GM12865 (cell line): Measurements from ENCODE around the gene TBCB.
"Not testable (repeated sequence)": the region's sequence is repeated elsewhere in the genome, so short reads cannot be mapped to it uniquely, and the experiment has no call there.

Source experiments
- DNase-seq: peaks from one replicate; pipeline ENCODE4 v3.0.0; 2010; ENCODE audit warnings: low read depth
- H3K4me3 ChIP-seq: 2 replicates; pipeline ENCODE4 v1.5.1; 2011; ENCODE audit warnings: mild to moderate bottlenecking, low read depth, low read length, control low read depth
- TF ChIP-seq, protein P1 (sequence below): IDR thresholded peaks from 2 replicates; pipeline ENCODE4 v1.5.1; 2011; ENCODE audit warnings: low read length, control low read depth, low read depth, inconsistent platforms; ENCODE audit not compliant: insufficient read depth; ENCODE audit errors: missing control alignments

The TBCB gene

DNA sequence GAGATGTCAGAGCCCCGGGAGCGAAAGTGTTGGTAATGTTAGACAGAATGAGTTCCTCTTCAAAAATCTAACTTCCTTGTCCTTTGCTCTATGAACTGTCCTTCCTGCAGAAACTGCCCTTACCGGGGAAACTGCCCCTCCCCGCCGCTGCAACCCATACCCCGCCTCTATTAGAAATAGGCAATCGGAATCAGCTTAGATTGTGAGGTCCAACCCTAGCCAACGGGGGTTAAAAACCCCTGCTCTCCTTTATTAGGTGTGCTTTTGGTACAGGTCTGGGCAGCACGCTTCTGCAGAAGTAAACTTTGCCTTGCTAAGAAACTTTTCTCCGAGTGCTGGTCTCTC lies 13.1 kb downstream of the TBCB start:
- H3K4me3 ChIP-seq, result peak overlapping the region; percentile 77
- peak; percentile 53 for DNase-seq
- TF ChIP-seq, protein P1, sequence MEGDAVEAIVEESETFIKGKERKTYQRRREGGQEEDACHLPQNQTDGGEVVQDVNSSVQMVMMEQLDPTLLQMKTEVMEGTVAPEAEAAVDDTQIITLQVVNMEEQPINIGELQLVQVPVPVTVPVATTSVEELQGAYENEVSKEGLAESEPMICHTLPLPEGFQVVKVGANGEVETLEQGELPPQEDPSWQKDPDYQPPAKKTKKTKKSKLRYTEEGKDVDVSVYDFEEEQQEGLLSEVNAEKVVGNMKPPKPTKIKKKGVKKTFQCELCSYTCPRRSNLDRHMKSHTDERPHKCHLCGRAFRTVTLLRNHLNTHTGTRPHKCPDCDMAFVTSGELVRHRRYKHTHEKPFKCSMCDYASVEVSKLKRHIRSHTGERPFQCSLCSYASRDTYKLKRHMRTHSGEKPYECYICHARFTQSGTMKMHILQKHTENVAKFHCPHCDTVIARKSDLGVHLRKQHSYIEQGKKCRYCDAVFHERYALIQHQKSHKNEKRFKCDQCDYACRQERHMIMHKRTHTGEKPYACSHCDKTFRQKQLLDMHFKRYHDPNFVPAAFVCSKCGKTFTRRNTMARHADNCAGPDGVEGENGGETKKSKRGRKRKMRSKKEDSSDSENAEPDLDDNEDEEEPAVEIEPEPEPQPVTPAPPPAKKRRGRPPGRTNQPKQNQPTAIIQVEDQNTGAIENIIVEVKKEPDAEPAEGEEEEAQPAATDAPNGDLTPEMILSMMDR, result no peak

DNA sequence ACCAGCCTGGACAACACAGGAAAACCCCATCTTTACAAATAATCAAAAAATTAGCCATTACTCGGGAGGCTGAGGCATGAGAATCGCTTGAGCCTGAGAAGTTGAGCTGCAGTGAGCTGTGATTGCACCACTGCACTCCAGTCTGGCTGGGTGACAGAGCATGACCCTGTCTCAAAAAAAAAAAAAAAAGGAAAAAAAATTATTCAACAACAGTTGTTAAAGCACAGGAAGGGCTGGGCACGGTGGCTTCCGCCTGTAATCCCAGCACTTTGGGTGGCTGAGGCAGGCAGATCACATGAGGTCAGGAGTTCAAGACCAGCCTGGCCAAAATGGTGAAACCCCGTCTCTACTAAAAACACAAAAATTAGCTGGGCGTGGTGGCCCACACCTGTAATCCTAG lies 16.0 kb downstream of the TBCB start:
- H3K4me3 ChIP-seq, result not testable (repeated sequence)
- DNase-seq, result peak; percentile 35

DNA sequence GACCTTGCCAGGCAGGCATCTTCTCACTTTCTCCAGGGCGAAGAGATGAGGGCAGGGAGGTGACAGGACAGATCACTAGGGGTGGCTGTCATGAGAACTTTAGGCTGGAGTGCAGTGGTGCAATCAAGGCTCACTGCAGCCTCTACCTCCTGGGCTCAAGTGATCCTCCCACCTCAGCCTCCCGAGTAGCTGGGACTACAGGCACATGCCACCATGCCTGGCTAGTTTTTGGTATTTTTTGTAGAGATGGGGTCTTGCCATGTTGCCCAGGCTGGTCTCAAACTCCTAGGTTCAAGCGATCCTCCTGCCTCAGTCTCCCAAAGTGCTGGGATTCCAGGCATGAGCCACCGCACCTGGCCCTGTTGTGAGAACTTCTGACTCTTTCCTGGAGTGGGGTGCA lies 19.6 kb downstream of the TBCB start:
- DNase-seq, H3K4me3 ChIP-seq: not testable (repeated sequence)

DNA sequence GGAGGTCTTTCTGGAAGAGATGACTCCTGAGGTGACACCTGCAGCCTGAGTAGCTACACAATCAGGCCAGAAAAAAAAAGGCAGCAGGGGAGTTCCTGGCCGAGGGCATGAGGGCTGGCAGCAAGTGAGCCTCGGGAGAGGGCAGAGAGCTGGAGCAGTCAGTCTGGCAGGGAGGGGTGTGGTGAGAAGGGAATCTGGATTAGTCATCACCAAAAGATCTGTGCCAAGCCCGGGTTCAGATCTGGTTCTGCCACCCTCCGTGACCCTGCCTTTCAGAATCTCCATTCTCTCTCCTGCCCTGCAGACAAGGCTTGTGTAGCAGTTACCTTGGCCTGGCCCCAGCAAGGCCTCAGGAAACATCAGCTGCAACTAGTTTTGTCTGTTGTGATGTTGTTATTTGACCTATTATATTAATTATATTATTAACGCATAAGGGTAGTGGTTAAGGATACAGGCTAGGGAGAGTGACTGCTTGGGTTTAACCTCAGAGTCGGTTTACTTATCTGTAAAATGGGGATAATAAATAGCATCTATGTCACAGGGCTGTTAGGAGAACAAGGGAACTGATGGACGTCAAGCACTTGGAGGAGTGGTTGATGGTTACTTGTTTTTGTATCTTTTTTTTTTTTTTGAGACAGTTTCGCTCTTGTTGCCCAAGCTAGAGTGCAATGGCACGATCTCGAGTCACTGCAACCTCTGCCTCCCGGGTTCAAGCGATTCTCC lies 21.9 kb downstream of the TBCB start:
- H3K4me3 ChIP-seq, result no peak overlapping the region
- TF ChIP-seq, protein P1, result no peak
- DNase-seq, result no peak

DNA sequence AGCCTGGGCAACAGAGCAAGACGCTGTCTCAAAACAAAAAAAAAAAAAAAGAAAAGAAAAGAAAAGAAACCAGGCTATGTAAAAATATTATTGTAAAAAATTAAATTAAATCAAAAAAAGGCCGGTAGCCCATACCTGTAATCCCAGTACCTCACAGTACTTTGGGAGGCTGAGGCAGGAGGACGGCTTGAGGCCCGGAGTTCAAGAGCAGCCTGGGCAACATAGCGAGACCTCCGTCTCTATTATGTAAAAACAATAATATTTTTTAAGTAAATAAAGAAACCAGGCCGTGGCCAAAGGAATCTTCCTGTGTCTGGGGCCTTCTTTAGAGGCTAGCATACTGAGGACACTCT lies 23.8 kb downstream of the TBCB start:
- DNase-seq, result no peak
- peak overlapping the region; percentile 100 for H3K4me3 ChIP-seq

DNA sequence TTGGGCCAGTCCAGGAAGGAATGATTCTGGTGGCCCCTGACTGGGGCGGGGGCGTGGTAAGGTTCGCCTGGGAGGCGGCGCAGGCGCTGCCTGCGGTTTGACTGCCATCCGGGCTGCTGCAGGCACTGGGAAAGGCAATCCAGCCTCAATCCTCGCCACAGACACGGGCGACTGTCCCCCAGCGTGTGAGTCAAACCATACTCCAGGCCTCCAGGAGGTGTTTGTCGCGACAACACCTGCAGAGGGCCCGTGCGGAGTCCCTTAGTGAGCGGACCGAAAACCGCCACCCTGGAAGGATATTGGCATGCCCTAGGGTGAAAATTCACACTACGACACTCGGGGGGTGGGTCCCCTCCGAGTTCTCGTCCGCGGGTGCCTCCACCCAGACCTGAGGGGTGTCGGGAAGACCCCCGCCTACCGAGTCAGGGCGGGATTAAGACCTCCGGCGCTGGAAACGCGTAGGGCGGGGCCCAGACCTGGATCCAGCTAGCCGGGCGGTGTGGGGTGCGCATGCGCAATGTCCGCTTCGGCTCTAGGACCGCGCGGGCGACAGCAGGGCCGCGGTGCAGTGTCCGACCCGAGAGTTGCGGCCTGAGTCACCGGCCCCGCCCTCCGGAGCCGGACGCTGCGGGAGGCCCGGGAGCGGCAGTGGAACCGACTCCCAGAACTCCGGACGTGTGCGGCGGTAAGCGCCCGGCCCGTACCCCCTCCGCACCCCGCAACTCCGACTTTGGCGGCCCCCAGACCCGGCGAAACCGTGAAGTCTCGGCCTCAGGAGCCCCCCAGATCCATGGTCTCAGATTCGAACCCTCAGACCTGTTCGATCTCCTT lies 24.4 kb downstream of the TBCB start, which contains the start of gene CAPNS1:
TSS of gene CAPNS1 (plus strand) at position 594 of the 831 bp plus-strand sequence. CDS start 946 bp downstream, outside the sequence.
- TF ChIP-seq, protein P1, result peak; percentile 8
- peak; percentile 98 for DNase-seq
- H3K4me3 ChIP-seq, result peak within 1 kb of the TSS; percentile 100

More for the DNA sequence above, 23.8 kb downstream of the TBCB start:
- TF ChIP-seq, protein P1, result no peak

DNA sequence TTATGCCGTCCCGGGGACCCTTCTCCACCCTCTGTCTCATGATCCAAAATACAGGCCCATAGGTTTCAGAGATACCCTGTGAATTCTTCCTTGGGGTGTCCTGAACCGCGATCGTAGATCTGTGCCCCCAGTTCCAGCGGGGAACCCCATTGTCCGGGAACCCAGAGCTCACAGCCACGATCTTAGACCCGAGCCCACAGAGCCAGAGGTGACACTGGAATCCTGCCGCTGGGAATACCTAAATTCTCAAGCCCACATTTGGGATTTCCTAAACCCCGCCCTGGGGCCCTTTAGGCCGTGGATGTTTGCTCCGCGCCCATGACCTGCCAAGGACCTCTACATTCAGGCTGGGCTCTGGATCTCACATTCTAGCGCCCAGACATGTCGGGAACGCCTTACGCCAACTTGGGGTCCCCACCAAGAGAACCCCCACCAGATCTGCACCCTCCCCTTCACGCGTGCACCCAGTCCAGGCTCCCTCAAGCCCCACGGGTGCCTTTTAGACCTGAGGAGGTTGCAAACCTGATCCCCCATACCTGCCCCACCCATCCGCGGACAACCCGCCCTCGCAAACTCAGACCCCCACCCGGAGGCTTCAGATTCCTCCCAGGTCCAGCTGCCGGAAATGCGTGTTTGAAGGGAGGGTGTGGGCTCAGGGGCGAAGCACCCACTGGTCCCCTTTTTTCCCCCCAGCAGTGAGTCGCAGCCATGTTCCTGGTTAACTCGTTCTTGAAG lies 25.2 kb downstream of the TBCB start:
- TF ChIP-seq, protein P1, result no peak
- H3K4me3 ChIP-seq, result peak overlapping the region; percentile 100
- DNase-seq, result peak; percentile 79
